Skeletal muscle tissue (tissue), 4 donors: ENCODE data around the gene ARHGEF26. TPM values are rescaled to one million over a fixed set of nuclear protein-coding genes. Genes with fewer than 3 reads are reported as not detected.

ENCODE experiments used
- H3K27ac ChIP-seq: one replicate; pipeline ENCODE4 v1.7.0; 2013; ENCODE audit warnings: mild to moderate bottlenecking, low read depth, low read length, inconsistent platforms
- H3K27me3 ChIP-seq, 3 donors: one replicate each; pipeline ENCODE4 v1.7.0; 2013; ENCODE audit warnings: low read length in 3 of 3; ENCODE audit not compliant: control insufficient read depth in 3 of 3, insufficient read depth in 3 of 3
- H3K36me3 ChIP-seq, 3 donors: one replicate each; pipeline ENCODE4 v1.7.0; 2013; ENCODE audit warnings: low read length in 3 of 3; ENCODE audit not compliant: control insufficient read depth in 3 of 3, insufficient read depth in 3 of 3
- H3K4me1 ChIP-seq, 3 donors: one replicate each; pipeline ENCODE4 v1.7.0; 2013; ENCODE audit warnings: low read length in 3 of 3, mild to moderate bottlenecking in 3 of 3; ENCODE audit not compliant: control insufficient read depth in 3 of 3, insufficient read depth in 3 of 3
- H3K4me3 ChIP-seq, 3 donors: one replicate each; pipeline ENCODE4 v1.7.0; 2013; ENCODE audit warnings: low read length in 3 of 3
- H3K9ac ChIP-seq, 3 donors: one replicate each; pipeline ENCODE4 v1.7.0; 2013; ENCODE audit warnings: low read length in 3 of 3, mild to moderate bottlenecking in 3 of 3, moderate library complexity in 2 of 3, low read depth in 1 of 3
- H3K9me3 ChIP-seq, 3 donors: one replicate each; pipeline ENCODE4 v1.7.0; 2013; ENCODE audit warnings: low read length in 3 of 3; ENCODE audit not compliant: control insufficient read depth in 3 of 3
- total RNA-seq: library from RNA; depleted of rRNA; stranded (reverse); fragments of >200 nt; gene quantifications from one replicate; pipeline ENCODE4 v1.2.3, GENCODE V29; 2014
- donor health status: Osteomylitis.

ARHGEF26 gene
- total RNA-seq, 1 donor from 2014 or later, result 7.3 TPM

DNA sequence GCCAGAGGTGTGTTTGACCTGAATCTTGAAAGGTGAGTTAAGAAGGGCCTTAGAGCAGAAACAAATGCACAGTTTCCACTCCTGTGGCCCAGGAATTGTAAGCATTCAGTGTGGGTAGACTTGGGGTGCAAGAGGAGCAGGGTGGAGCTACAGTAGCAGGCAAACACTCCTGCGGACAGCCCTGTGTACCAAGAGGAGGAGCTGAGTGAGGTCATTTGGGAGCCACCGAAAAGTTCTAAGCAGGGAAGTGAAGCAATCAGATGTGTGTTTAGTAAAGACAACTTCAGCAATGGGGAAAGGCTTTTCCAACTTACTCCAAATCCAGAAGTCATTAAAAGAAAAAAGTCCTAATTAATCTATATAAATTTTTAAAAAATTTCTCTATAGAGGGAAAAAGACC is 99.3 kb downstream of the ARHGEF26 start:
- no peaks in the 10 kb centered on the region for H3K36me3 ChIP-seq
- no peak overlapping the region for H3K9ac ChIP-seq
- H3K9me3 ChIP-seq, result no peaks in the 10 kb centered on the region
- no peak overlapping the region for H3K4me3 ChIP-seq
- no peaks in the 10 kb centered on the region for H3K4me1 ChIP-seq
- no peak overlapping the region for H3K27ac ChIP-seq
- H3K27me3 ChIP-seq, result no peaks in the 10 kb centered on the region

DNA sequence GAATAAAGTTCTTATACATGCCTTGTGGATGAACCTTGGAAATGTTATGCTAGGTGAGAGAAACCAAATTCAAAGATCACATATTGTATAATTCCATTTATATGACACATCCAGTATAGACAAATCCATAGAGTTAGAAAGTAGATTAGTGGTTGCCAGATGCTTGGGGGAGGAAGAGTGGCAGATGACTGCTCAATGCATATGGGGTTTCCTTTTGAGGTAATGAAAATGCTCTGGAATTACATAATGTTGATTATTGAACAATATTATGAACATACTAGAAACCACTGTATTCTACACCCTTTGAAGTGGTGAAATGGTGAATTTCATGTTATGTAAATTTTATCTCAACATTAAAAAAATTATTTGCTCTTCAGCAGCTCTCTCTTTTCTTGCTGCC is 102.3 kb downstream of the ARHGEF26 start:
- no peak overlapping the region for H3K4me3 ChIP-seq
- no peaks in the 10 kb centered on the region for H3K4me1 ChIP-seq
- H3K9me3 ChIP-seq, result no peaks in the 10 kb centered on the region
- H3K27me3 ChIP-seq, result no peaks in the 10 kb centered on the region
- no peak overlapping the region for H3K9ac ChIP-seq
- H3K36me3 ChIP-seq, result no peaks in the 10 kb centered on the region
- H3K27ac ChIP-seq, result no peak overlapping the region

DNA sequence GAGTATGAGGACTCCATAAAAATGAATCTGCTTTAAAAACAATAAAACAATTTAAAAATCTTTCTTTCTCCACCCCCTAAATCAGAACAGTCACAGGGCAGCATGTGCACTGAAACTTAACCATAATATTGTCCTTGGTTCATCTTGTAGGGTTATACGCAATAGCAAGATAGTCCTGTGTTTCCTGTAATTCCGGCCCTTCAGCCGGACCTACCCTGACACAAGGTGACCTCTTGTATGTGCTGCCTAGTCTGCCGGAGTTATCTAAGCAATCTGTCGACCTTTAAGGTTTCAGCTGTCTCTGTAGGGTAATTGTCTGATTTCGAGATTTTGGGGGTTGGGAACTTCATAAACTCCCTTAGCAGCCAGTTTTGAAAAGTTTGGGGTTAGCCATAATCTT is 103.2 kb downstream of the ARHGEF26 start:
- Histone ChIP-seq H3K27ac (no peak overlapping the region), H3K27me3 (no peaks in the 10 kb centered on the region), H3K4me3 (no peak overlapping the region), H3K36me3 (no peaks in the 10 kb centered on the region), H3K9me3 (no peaks in the 10 kb centered on the region), H3K9ac (no peak overlapping the region), H3K4me1 (no peaks in the 10 kb centered on the region)

DNA sequence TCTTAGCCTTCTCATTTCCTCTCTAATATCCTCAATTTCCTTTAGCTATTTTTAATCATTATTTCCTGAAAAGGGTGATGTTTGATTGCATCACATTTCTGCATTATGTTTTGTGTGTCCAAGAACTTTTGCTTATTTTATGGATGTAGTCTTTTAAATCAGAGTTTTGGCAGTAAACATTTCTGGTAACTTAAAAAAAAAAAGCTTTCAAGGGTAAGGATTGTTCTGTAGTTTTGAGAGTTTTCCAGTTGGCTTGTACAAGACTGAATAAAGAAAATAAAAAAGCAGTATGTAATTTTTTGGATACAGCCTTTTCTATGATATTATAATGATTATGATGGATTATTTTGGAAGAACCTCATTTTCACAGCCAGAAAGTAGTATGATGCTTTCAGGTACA is 103.7 kb downstream of the ARHGEF26 start:
- Histone ChIP-seq H3K4me1 (no peaks in the 10 kb centered on the region), H3K9me3 (no peaks in the 10 kb centered on the region), H3K36me3 (no peaks in the 10 kb centered on the region), H3K9ac (no peak overlapping the region), H3K27me3 (no peaks in the 10 kb centered on the region), H3K4me3 (no peak overlapping the region), H3K27ac (no peak overlapping the region)

DNA sequence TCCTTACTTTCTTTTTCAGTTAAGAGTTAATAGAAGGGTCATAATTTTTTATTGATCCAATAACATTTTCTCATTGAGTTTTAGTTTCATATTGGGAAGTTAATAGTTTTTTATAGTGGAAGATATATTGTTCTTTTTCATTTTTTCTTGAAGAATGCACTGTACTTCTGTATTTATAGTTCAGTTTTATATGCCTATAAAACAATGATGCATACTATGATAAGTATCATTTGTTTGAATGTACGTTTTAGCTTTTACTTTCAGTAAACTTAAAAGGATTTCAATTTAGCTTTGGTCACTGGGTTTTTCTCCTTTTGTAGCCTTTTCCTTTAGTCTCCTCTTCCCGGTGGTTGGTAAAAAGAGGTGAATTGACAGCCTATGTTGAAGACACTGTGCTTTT is 104.3 kb downstream of the ARHGEF26 start:
- Histone ChIP-seq H3K36me3 (no peaks in the 10 kb centered on the region), H3K27ac (no peak overlapping the region), H3K9ac (no peak overlapping the region), H3K27me3 (no peaks in the 10 kb centered on the region), H3K9me3 (no peaks in the 10 kb centered on the region), H3K4me1 (no peaks in the 10 kb centered on the region), H3K4me3 (no peak overlapping the region)

DNA sequence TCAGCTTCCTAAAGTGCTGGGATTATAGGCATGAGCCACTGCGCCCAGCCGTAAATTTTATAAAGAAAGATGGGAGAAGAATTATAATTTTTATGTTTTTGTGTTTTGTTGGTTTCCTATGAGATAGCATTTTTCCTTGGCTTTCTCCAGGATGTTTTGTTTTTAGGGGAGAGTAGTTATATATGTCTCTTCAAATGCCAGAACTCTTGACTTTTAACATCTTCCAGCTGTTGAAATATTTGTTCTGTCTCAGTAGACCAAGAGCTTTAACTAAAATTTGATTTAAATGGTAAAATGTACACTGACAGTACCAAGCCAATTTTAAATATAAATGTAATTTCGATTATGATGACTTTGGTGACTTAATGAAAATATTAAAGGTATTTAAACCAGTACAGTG is 106.3 kb downstream of the ARHGEF26 start:
- no peaks in the 10 kb centered on the region for H3K4me1 ChIP-seq
- H3K9me3 ChIP-seq, result no peaks in the 10 kb centered on the region
- H3K27me3 ChIP-seq, result no peaks in the 10 kb centered on the region
- no peak overlapping the region for H3K27ac ChIP-seq
- H3K9ac ChIP-seq, result no peak overlapping the region
- H3K4me3 ChIP-seq, result no peak overlapping the region
- no peaks in the 10 kb centered on the region for H3K36me3 ChIP-seq

DNA sequence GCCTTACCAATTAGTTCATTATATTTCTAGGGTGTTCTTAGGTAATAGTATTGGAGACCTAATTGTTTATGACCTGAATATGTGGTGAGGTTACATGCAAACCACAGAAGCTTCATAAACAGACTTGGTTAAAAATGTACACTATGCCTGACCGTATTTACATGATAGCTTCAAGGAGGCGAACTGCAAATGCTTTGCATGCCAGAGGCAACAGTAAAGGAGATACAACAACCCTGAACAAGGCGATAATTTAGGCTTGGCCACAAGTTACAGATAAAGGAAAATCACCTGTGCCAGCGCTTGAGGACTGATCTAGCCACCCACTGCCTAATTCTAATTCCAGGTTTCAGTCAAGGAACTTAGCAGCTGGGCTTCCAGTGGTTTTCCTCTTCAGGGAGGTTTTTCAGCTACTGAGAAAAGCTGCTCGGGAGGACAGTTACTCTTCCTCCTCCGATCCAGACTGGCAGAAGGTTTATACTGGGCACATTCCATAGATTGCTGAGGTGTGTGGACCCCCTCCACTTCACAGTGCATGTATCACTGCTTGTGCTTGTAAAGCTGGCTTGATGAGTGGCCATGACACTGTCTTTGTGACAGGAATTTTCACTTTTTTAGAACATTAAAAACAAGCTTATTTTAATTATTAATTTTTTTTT is 107.5 kb downstream of the ARHGEF26 start:
- Histone ChIP-seq H3K27me3 (no peaks in the 10 kb centered on the region), H3K27ac (no peak overlapping the region), H3K9me3 (no peaks in the 10 kb centered on the region), H3K36me3 (no peaks in the 10 kb centered on the region), H3K4me3 (no peak overlapping the region), H3K9ac (no peak overlapping the region), H3K4me1 (no peaks in the 10 kb centered on the region)

DNA sequence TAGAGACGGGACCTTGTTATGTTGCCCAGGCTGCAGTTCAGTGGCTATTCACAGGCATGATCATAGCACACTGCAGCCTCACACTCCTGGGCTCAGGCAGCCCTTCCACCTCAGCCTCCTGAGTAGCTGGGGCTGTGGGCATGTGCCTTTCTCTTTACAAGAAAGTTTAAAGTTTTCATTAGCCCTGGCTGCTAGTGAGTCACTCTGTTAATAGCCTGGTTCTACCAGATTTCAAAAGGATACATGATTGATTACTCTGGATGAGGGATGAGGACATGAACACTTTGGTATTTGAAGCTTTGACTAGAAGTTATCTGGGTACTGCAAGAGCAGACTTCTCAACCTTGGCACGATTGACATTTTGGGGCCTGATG is 108.0 kb downstream of the ARHGEF26 start:
- Histone ChIP-seq H3K9ac (no peak overlapping the region), H3K36me3 (no peaks in the 10 kb centered on the region), H3K27me3 (no peaks in the 10 kb centered on the region), H3K4me3 (no peak overlapping the region), H3K27ac (no peak overlapping the region), H3K9me3 (no peaks in the 10 kb centered on the region), H3K4me1 (no peaks in the 10 kb centered on the region)

DNA sequence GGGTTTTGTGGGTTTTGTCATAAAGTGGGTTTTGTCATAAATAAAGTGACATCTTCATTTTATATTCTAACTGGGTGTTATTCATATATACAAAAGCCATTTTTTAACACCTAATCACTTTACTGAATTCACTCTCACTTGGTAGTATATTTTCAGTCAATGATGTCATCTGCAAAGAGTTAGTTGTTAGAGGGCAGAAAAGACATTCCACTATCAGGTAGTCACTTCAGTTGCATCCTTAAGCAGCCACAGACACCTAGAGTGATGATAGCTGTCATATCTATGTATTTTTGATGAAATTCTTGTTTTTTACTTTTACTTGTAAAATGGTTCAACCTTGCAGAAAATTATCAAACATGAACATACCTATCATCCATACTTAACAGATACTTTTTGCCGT is 114.1 kb downstream of the ARHGEF26 start:
- Histone ChIP-seq H3K9ac (no peak overlapping the region), H3K4me3 (no peak overlapping the region), H3K4me1 (no peaks in the 10 kb centered on the region), H3K9me3 (no peaks in the 10 kb centered on the region), H3K36me3 (no peaks in the 10 kb centered on the region), H3K27ac (no peak overlapping the region), H3K27me3 (no peaks in the 10 kb centered on the region)

DNA sequence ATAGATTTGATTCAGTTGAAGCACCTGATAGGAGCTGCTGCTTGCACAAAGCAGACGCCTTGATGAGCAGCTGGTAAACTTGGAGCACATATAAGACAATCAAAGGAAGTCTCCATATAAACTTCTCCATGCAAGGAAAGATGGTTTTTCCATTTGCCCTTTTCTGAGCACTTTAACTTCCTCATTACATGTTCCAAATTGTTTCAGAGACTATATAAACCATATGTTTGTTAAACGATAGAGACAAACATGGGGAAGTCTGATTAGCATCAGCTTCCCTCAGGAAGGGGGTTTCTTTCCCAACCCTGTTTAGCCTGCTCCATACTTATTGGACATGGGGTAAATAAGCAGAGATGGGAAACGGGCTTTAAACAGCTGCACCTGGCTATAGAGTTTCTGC is 115.1 kb downstream of the ARHGEF26 start:
- no peak overlapping the region for H3K27ac ChIP-seq
- no peaks in the 10 kb centered on the region for H3K4me1 ChIP-seq
- no peak overlapping the region for H3K4me3 ChIP-seq
- H3K27me3 ChIP-seq, result no peaks in the 10 kb centered on the region
- H3K9me3 ChIP-seq, result no peaks in the 10 kb centered on the region
- H3K36me3 ChIP-seq, result no peaks in the 10 kb centered on the region
- no peak overlapping the region for H3K9ac ChIP-seq

DNA sequence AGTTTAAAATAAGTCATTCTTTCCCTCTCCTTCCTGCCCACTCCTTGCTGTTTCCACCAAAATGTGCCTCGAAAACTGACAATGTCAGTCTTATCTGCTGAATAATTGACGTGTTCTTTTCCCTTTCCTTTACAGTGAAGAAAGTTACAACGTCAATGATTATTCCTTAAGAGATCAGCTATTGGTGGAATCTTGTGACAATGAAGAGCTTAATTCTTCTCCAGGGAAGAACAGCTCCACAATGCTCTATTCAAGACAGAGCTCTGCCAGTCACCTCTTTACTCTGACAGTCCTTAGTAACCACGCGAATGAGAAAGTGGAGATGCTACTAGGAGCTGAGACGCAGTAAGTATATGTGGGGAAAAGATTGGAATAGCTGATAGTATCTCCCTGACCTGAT is 119.0 kb downstream of the ARHGEF26 start:
- no peak overlapping the region for H3K27ac ChIP-seq
- no peaks in the 10 kb centered on the region for H3K27me3 ChIP-seq
- H3K36me3 ChIP-seq, result no peaks in the 10 kb centered on the region
- H3K9ac ChIP-seq, result no peak overlapping the region
- no peaks in the 10 kb centered on the region for H3K9me3 ChIP-seq
- no peak overlapping the region for H3K4me3 ChIP-seq
- no peaks in the 10 kb centered on the region for H3K4me1 ChIP-seq
